Ovary (tissue), 9 donors: ENCODE results near the gene EMILIN3. TPM values are rescaled to one million over a fixed set of nuclear protein-coding genes. Genes with fewer than 3 reads are reported as not detected.

ENCODE experiments used
- DNase-seq, 5 donors: peaks; one replicate each; pipeline ENCODE4 v3.0.0-alpha.2; 2019 to 2020
- H3K27ac ChIP-seq, 2 donors: fragments of 200-600 bp; one replicate each; pipeline versions ENCODE4 v1.5.1 to v1.8.0; 2019 to 2022
- H3K27me3 ChIP-seq: fragments of 200-600 bp; one replicate; pipeline ENCODE4 v1.8.0; 2022
- H3K36me3 ChIP-seq: fragments of 200-600 bp; sonication (generic); one replicate; pipeline ENCODE4 v1.5.1; 2019
- H3K4me1 ChIP-seq: one replicate; pipeline ENCODE4 v1.8.1; 2013; ENCODE audit warnings: mild to moderate bottlenecking, moderate library complexity; ENCODE audit not compliant: insufficient read depth
- H3K4me3 ChIP-seq: fragments of 200-600 bp; sonication (generic); one replicate; pipeline ENCODE4 v1.5.1; 2017
- H3K9me3 ChIP-seq, 2 donors: fragments of 200-600 bp in 1 of 2; sonication (generic) in 1 of 2; one replicate each; pipeline versions ENCODE4 v1.5.1 to v1.8.1; 2013 to 2019; ENCODE audit warnings: mild to moderate bottlenecking in 1 of 2, moderate library complexity in 1 of 2
- EP300 ChIP-seq: sonication (generic); formaldehyde crosslinking; IDR thresholded peaks from one replicate; pipeline ENCODE4 v1.6.1; 2017; ENCODE audit warnings: antibody characterized with exemption
- POLR2A ChIP-seq: fragments of 450-650 bp; IDR thresholded peaks from one replicate; pipeline ENCODE4 v1.6.1; 2017; ENCODE audit warnings: antibody characterized with exemption, mild to moderate bottlenecking, moderate library complexity
- WGBS, 3 donors: extraction: QIAGEN DNeasy Blood & Tissue Kit in 1 of 3; methylation state at CpG; one replicate each; pipeline versions ENCODE4 v1.1.5 to v1.1.7; 2013 to 2017; 5-methylcytosine and 5-hydroxymethylcytosine counted together
- intact Hi-C, 4 donors: fragments of 100-400 bp; cut with DNase I; formaldehyde crosslinking; loops; one replicate each; pipeline versions ENCODE4 v1.11.0 to v1.15.1; 2022 to 2023
- polyA plus RNA-seq, 2 donors: library from polyadenylated mRNA; stranded (reverse); fragments of 200-250 nt in 1 of 2; fragments of 350-450 nt in 1 of 2; fragmentation: Illumina TruSeq in 1 of 2; extraction: RNeasy Lipid Tissue Mini Kit (QIAGEN cat#74804) in 1 of 2; gene quantifications; one replicate each; pipeline ENCODE4 v1.2.3, GENCODE V29; 2013 to 2014
- total RNA-seq, 7 donors: library from RNA; depleted of rRNA in 2 of 7; stranded (reverse); fragments of >200 nt in 2 of 7; fragmentation: NEBNext Ultra II Directional in 3 of 7; extraction: Animal tissue kit (Norgen Biotek cat#: 25700) in 3 of 7; gene quantifications; one replicate each; pipeline versions ENCODE4 v1.1.0 to v1.2.4, GENCODE V29; 2016 to 2023
- TF ChIP-seq, protein P1 (sequence below), 3 donors: fragments of 450-650 bp in 2 of 3; fragments of 200-600 bp in 1 of 3; IDR thresholded peaks; one replicate each; pipeline versions ENCODE4 v1.5.1 to v1.8.0; 2016 to 2022; ENCODE audit warnings: antibody characterized with exemption in 3 of 3, mild to moderate bottlenecking in 1 of 3
- donor health status: DM: no; HTN: no; CAD: no; lungs with moderate emphysema.
- donor health status: DM: no; HTN: no; CAD: no.
- donor health status: Bipolar disorder and iron deficiency.
- donor health status: DM: yes; HTN: yes; CAD: no.
- donor health status: DM: no; HTN: no; CAD: no.
- donor health status: DM: yes; HTN: yes; CAD: no.

The EMILIN3 gene
- total and polyA plus RNA-seq, 9 donors = 1.5 to 33.5 (median 7.0) TPM

DNA sequence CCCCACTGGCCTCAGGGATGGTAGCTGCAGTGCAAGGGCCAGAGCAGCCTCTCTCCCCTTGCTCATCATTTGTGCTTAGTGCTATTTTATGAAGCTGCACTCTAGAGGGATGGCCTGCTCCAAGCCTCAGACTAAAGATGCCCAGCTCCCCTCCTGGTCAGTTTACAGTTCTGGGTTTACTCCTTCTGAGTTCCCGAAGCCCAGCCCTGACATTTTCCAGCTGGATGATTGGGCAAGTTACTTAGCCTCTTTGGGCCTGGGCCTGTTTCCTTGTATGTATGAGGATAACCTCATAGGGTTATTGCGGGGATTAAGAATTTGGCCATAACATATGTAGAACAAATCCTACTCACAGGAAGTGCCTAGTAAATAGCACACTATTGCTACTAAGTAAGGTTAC lies 31.8 kb upstream of the EMILIN3 start:
- Histone ChIP-seq H3K4me3 (no peak overlapping the region), H3K36me3 (no peaks in the 10 kb centered on the region), H3K9me3 (no peaks in the 10 kb centered on the region), H3K27me3 (no peaks in the 10 kb centered on the region), H3K4me1 (peaks cover 10% of the 10 kb centered on the region), H3K27ac (no peak overlapping the region)
- WGBS, 3 donors = 8 to 16% (median 8%) methylated on average over 2 of the region's 2 CpGs
- intact Hi-C loops = no loop called here
- peak; percentile 52 to 81 (median 71) for DNase-seq
- TF ChIP-seq, protein P1, sequence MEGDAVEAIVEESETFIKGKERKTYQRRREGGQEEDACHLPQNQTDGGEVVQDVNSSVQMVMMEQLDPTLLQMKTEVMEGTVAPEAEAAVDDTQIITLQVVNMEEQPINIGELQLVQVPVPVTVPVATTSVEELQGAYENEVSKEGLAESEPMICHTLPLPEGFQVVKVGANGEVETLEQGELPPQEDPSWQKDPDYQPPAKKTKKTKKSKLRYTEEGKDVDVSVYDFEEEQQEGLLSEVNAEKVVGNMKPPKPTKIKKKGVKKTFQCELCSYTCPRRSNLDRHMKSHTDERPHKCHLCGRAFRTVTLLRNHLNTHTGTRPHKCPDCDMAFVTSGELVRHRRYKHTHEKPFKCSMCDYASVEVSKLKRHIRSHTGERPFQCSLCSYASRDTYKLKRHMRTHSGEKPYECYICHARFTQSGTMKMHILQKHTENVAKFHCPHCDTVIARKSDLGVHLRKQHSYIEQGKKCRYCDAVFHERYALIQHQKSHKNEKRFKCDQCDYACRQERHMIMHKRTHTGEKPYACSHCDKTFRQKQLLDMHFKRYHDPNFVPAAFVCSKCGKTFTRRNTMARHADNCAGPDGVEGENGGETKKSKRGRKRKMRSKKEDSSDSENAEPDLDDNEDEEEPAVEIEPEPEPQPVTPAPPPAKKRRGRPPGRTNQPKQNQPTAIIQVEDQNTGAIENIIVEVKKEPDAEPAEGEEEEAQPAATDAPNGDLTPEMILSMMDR (IDR thresholded peaks at IDR 0.05) = no peak
- TF ChIP-seq POLR2A (no peak), EP300 (no peak)

GRCh38 chr20:41395667-41396664 lies 29.3 kb upstream of the EMILIN3 start:
- WGBS, 3 donors = 35 to 45% (median 40%) methylated on average over 18 of the region's 18 CpGs
- intact Hi-C loops = no loop called here
- H3K27ac ChIP-seq = no peak overlapping the region

DNA sequence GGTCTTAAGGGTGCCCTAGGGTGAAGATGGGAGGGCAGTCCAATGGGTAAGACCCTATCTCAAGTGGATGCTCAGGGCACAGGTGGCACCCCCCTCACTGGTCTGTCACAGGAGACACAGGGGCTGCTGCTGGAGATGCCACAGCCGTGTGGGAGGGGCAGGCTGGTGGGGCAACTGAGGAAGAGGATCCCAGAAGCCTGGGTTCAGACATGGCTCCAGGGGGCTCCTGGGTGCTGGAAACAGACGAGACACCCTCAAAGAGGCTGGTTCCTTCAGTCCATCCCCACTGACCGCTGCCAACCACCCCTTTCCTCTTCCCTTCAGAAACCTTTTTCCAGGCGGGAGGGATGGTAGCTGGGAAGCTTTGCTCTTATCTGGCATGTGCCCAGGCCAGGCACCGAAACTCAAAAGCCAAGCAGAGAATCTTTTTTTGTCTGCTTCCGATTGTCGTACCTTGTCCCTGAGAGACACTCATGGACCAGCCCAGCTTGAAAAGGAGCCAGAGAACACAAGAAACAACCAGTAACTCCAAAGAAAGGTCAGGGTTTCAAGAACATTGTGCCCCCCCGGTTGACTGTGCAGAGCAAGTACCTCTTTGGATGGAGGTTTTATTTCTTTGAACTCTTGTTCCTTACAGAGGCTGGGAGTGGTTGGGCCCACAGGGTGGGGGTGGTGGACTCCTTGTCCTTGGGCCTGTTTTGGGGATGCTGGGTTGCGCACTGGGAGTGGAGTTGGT lies 28.5 kb upstream of the EMILIN3 start:
- intact Hi-C loops = no loop called here
- peaks cover 16% of the 10 kb centered on the region for H3K4me1 ChIP-seq
- no peak overlapping the region for H3K27ac ChIP-seq
- no peaks in the 10 kb centered on the region for H3K9me3 ChIP-seq
- 43 to 50% (median 45%) methylated on average over 9 of the region's 9 CpGs for WGBS, 3 donors
- no peaks in the 10 kb centered on the region for H3K27me3 ChIP-seq
- TF ChIP-seq EP300 (no peak), POLR2A (no peak)
- TF ChIP-seq, protein P1 (IDR thresholded peaks at IDR 0.05) = no peak
- H3K36me3 ChIP-seq = no peaks in the 10 kb centered on the region
- no peak overlapping the region for H3K4me3 ChIP-seq
- peak; percentile 42 to 87 (median 65) for DNase-seq

More at GRCh38 chr20:41395667-41396664, 29.3 kb upstream of the EMILIN3 start:
- TF ChIP-seq, protein P1 (IDR thresholded peaks at IDR 0.05) = no peak
- no peak for TF ChIP-seq EP300
- no peak for TF ChIP-seq POLR2A
- peaks cover 16% of the 10 kb centered on the region for H3K4me1 ChIP-seq
- no peak overlapping the region for H3K4me3 ChIP-seq
- H3K9me3 ChIP-seq = no peaks in the 10 kb centered on the region
- H3K36me3 ChIP-seq = no peaks in the 10 kb centered on the region
- DNase-seq = peak in 3 of 5 donors; percentile 31 to 68 (median 40)
- H3K27me3 ChIP-seq = no peaks in the 10 kb centered on the region

DNA sequence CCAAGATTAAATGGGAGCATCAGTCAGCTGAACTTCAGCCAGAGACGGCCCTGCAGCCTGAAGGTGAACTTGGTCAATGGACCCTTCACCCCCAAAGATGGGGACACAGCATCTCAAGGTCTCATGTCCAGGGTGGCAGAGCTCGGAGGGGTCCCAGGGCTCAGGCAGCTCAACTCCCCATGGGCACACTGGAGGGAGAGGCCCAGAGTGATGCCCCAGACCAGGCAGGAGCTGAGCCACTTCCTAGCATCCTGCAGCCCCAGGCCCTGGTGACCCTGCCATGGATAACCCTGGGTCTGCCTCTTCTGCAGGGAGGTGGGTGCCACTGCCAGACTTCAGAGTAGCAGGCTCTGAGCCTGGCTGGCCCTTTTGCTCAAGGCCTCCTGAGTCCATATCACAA lies 27.5 kb upstream of the EMILIN3 start:
- intact Hi-C loops = no loop called here
- 80 to 93% (median 89%) methylated on average over 2 of the region's 2 CpGs for WGBS, 3 donors
- Histone ChIP-seq H3K4me3 (no peak overlapping the region), H3K9me3 (no peaks in the 10 kb centered on the region), H3K36me3 (no peaks in the 10 kb centered on the region), H3K4me1 (peaks cover 16% of the 10 kb centered on the region), H3K27ac (no peak overlapping the region), H3K27me3 (no peaks in the 10 kb centered on the region)
- DNase-seq = peak in 1 of 5 donors; percentile 47
- TF ChIP-seq, protein P1 (IDR thresholded peaks at IDR 0.05) = no peak
- TF ChIP-seq POLR2A (no peak), EP300 (no peak)
